Fibroblast of lung (primary cell): ENCODE measurements around the gene LILRA6. TPM values are rescaled to one million over a fixed set of nuclear protein-coding genes. Genes with fewer than 3 reads are reported as not detected.
"Not testable (repeated sequence)": the region's sequence is repeated elsewhere in the genome, so short reads cannot be mapped to it uniquely, and the experiment has no call there.

Experiments used
- DNase-seq, 2 donors: peaks; one replicate each; pipeline versions ENCODE4 v3.0.0 to v3.0.0-alpha.2; 2010; ENCODE audit warnings: low read depth in 2 of 2
- H2AFZ ChIP-seq: 2 replicates; pipeline ENCODE4 v1.5.1; 2012; ENCODE audit warnings: low read length, control low read depth, inconsistent platforms
- H3K27ac ChIP-seq: 2 replicates; pipeline ENCODE4 v1.5.1; 2011; ENCODE audit warnings: low read length, control low read depth; ENCODE audit not compliant: insufficient read depth
- H3K27me3 ChIP-seq: 2 replicates; pipeline ENCODE4 v1.5.1; 2011; ENCODE audit warnings: mild to moderate bottlenecking, low read length; ENCODE audit not compliant: control insufficient read depth, insufficient read depth
- H3K36me3 ChIP-seq: 2 replicates; pipeline ENCODE4 v1.5.1; 2011; ENCODE audit warnings: low read length; ENCODE audit not compliant: control insufficient read depth, insufficient read depth
- H3K4me1 ChIP-seq: 2 replicates; pipeline ENCODE4 v1.5.1; 2011; ENCODE audit warnings: low read length; ENCODE audit not compliant: control insufficient read depth, insufficient read depth; ENCODE audit errors: extremely low read depth
- H3K4me2 ChIP-seq: 2 replicates; pipeline ENCODE4 v1.5.1; 2011; ENCODE audit warnings: low read length, control low read depth; ENCODE audit not compliant: insufficient read depth; ENCODE audit errors: extremely low read depth
- H3K4me3 ChIP-seq, 4 experiments: fragments of 200-600 bp in 1 of 4; sonication (generic) in 1 of 4; replicated peaks in 1 of 4; 2 replicates each; pipeline ENCODE4 v1.5.1; 2011 to 2016; ENCODE audit warnings: low read length in 4 of 4, low read depth in 3 of 4, mild to moderate bottlenecking in 3 of 4, control low read depth in 2 of 4, inconsistent platforms in 1 of 4, mixed read lengths in 1 of 4; ENCODE audit not compliant: insufficient read depth in 1 of 4; ENCODE audit errors: control extremely low read depth in 1 of 4
- H3K79me2 ChIP-seq: 2 replicates; pipeline ENCODE4 v1.5.1; 2012; ENCODE audit warnings: mild to moderate bottlenecking, low read length, inconsistent platforms; ENCODE audit not compliant: control insufficient read depth, insufficient read depth
- H3K9ac ChIP-seq: 2 replicates; pipeline ENCODE4 v1.5.1; 2011; ENCODE audit warnings: mild to moderate bottlenecking, low read length, control low read depth; ENCODE audit not compliant: insufficient read depth
- H3K9me3 ChIP-seq: 2 replicates; pipeline ENCODE4 v1.5.1; 2012; ENCODE audit warnings: low read depth, low read length; ENCODE audit not compliant: control insufficient read depth, insufficient read depth
- H4K20me1 ChIP-seq: 2 replicates; pipeline ENCODE4 v1.5.1; 2011; ENCODE audit warnings: low read length; ENCODE audit not compliant: control insufficient read depth, insufficient read depth; ENCODE audit errors: extremely low read depth
- EZH2 ChIP-seq: IDR thresholded peaks from 2 replicates; pipeline ENCODE4 v1.5.1; 2012; ENCODE audit warnings: low read length, control low read depth, mild to moderate bottlenecking; ENCODE audit errors: missing control alignments
- polyA plus RNA-seq, 2 donors: library from polyadenylated mRNA; depleted of rRNA in 1 of 2; stranded (reverse) in 1 of 2; unstranded in 1 of 2; fragments of >200 nt; gene quantifications; 2 replicates each; pipeline ENCODE4 v1.2.1, GENCODE V29; 2011 to 2012; ENCODE audit warnings: missing spikeins in 1 of 2
- total RNA-seq: library from RNA; depleted of rRNA; stranded (reverse); fragments of >200 nt; gene quantifications from 2 replicates; pipeline ENCODE4 v1.2.1, GENCODE V29; 2014
- TF ChIP-seq, protein P1 (sequence below), 2 donors: IDR thresholded peaks in 1 of 2; conservative IDR thresholded peaks in 1 of 2; 1 replicate in 1 of 2; 2 replicates in 1 of 2; pipeline ENCODE4 v1.5.1; 2011 to 2012; ENCODE audit warnings: low read length in 2 of 2, control low read depth in 1 of 2, inconsistent platforms in 1 of 2, low read depth in 1 of 2, mild to moderate bottlenecking in 1 of 2

LILRA6 gene
- total and polyA plus RNA-seq, 2 donors (not counting 1 experiment from before 2014, with no cell fraction given), result not detected

GRCh38 chr19:54207983-54208783 lies 34.4 kb downstream of the LILRA6 start:
- Histone ChIP-seq H3K4me3 (no peak overlapping the region), H3K36me3 (peaks cover 26% of the 10 kb centered on the region), H2AFZ (no peak overlapping the region), H4K20me1 (no peaks in the 10 kb centered on the region), H3K79me2 (peaks cover 59% of the 10 kb centered on the region), H3K4me1 (peaks cover 27% of the 10 kb centered on the region), H3K27ac (peak overlapping the region; percentile 61), H3K9me3 (no peaks in the 10 kb centered on the region), H3K9ac (no peak overlapping the region), H3K27me3 (no peaks in the 10 kb centered on the region), H3K4me2 (no peak overlapping the region)
- DNase-seq, result peak; percentile 77 to 99
- no peak for TF ChIP-seq EZH2
- TF ChIP-seq, protein P1, sequence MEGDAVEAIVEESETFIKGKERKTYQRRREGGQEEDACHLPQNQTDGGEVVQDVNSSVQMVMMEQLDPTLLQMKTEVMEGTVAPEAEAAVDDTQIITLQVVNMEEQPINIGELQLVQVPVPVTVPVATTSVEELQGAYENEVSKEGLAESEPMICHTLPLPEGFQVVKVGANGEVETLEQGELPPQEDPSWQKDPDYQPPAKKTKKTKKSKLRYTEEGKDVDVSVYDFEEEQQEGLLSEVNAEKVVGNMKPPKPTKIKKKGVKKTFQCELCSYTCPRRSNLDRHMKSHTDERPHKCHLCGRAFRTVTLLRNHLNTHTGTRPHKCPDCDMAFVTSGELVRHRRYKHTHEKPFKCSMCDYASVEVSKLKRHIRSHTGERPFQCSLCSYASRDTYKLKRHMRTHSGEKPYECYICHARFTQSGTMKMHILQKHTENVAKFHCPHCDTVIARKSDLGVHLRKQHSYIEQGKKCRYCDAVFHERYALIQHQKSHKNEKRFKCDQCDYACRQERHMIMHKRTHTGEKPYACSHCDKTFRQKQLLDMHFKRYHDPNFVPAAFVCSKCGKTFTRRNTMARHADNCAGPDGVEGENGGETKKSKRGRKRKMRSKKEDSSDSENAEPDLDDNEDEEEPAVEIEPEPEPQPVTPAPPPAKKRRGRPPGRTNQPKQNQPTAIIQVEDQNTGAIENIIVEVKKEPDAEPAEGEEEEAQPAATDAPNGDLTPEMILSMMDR (conservative IDR thresholded peaks at IDR 0.05 in 1 of 2, IDR thresholded peaks at IDR 0.05 in 1 of 2; ENCODE audit: low read depth in 1 of 2, low read length in 2 of 2), result no peak

DNA sequence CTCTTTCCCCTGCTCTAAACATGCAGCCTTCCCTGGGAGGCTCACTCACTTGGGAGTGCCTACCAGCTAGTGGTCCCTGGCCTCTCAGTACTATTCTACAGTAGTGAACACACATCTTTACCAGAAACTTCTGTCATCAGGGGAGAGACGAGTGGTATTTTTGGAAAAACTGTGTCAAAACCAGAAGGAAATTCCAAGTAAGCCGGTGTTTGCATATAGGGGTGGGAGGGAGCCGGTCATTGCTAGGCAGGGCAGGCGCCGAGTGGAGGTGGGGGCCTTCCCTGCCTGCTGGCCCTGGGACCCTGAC lies 35.0 kb downstream of the LILRA6 start:
- DNase-seq, result no peak
- Histone ChIP-seq H3K9ac (no peak overlapping the region), H3K27me3 (no peaks in the 10 kb centered on the region), H3K4me2 (no peak overlapping the region), H3K4me3 (peak overlapping the region in 1 of 4 experiments; percentile 10), H4K20me1 (peaks cover 1% of the 10 kb centered on the region), H2AFZ (no peak overlapping the region), H3K9me3 (no peaks in the 10 kb centered on the region), H3K36me3 (peaks cover 31% of the 10 kb centered on the region), H3K27ac (peak overlapping the region; percentile 61), H3K4me1 (peaks cover 32% of the 10 kb centered on the region), H3K79me2 (peaks cover 65% of the 10 kb centered on the region)
- TF ChIP-seq EZH2, result no peak
- TF ChIP-seq, protein P1 (conservative IDR thresholded peaks at IDR 0.05 in 1 of 2, IDR thresholded peaks at IDR 0.05 in 1 of 2; ENCODE audit: low read depth in 1 of 2, low read length in 2 of 2), result no peak

- peaks cover 69% of the 10 kb centered on the region for H3K79me2 ChIP-seq
- H3K4me1 ChIP-seq, result peaks cover 36% of the 10 kb centered on the region
- H3K27ac ChIP-seq, result peak overlapping the region; percentile 61
Observed at GRCh38 chr19:54207193-54207592, 35.4 kb downstream of the LILRA6 start.

More at GRCh38 chr19:54207193-54207592, 35.4 kb downstream of the LILRA6 start:
- not testable (repeated sequence) for H3K4me3 ChIP-seq, H3K4me2 ChIP-seq, DNase-seq, H3K9me3 ChIP-seq, H3K27me3 ChIP-seq, H3K9ac ChIP-seq, H2AFZ ChIP-seq, H4K20me1 ChIP-seq
- H3K36me3 ChIP-seq, result peaks cover 34% of the 10 kb centered on the region
